Stimulated activated CD4-positive, alpha-beta T cell treated with anti-CD3 and anti-CD28 coated beads, Interleukin-2, amount 100 ng/mL, for 4 hours (primary cell): ENCODE results near the gene CBR3.

Source experiments
- DNase-seq: peaks from one replicate; pipeline ENCODE4 v3.0.0-alpha.2; 2020; ENCODE audit warnings: low read depth

Gene CBR3

GRCh38 chr21:36156339-36156814 is 21.5 kb downstream of the CBR3 start:
- peak; percentile 100 for DNase-seq

GRCh38 chr21:36156815-36157670 is 22.2 kb downstream of the CBR3 start, which contains the start of gene DOP1B:
Gene DOP1B, plus strand, starts transcription at chr21:36156824. Its CDS starts 7,910 bp downstream, at chr21:36164734.
- DNase-seq, result peak; percentile 10

- DNase-seq, result no peak
Measured at GRCh38 chr21:36159356-36159921, 24.6 kb downstream of the CBR3 start.

- DNase-seq, result no peak
Measured at GRCh38 chr21:36160850-36161178, 25.9 kb downstream of the CBR3 start.

- no peak for DNase-seq
Measured at GRCh38 chr21:36162631-36163030, 27.8 kb downstream of the CBR3 start.

GRCh38 chr21:36163750-36164741 is 29.2 kb downstream of the CBR3 start:
- no peak for DNase-seq

GRCh38 chr21:36165356-36165755 is 30.5 kb downstream of the CBR3 start:
- no peak for DNase-seq

GRCh38 chr21:36166705-36167104 is 31.8 kb downstream of the CBR3 start:
- no peak for DNase-seq

- no peak for DNase-seq
Measured at GRCh38 chr21:36167541-36167940, 32.7 kb downstream of the CBR3 start.

- DNase-seq, result no peak
Measured at GRCh38 chr21:36169470-36170128, 34.7 kb downstream of the CBR3 start.

GRCh38 chr21:36170823-36171222 is 35.9 kb downstream of the CBR3 start:
- no peak for DNase-seq

GRCh38 chr21:36171336-36171735 is 36.5 kb downstream of the CBR3 start:
- DNase-seq, result no peak

- DNase-seq, result no peak
Measured at GRCh38 chr21:36171741-36172331, 37.0 kb downstream of the CBR3 start.

GRCh38 chr21:36174780-36175179 is 39.9 kb downstream of the CBR3 start:
- DNase-seq, result no peak

GRCh38 chr21:36175771-36176565 is 41.1 kb downstream of the CBR3 start:
- DNase-seq, result no peak

- no peak for DNase-seq
Measured at GRCh38 chr21:36178349-36178748, 43.5 kb downstream of the CBR3 start.

GRCh38 chr21:36179145-36179544 is 44.3 kb downstream of the CBR3 start:
- no peak for DNase-seq

GRCh38 chr21:36180963-36181362 is 46.1 kb downstream of the CBR3 start:
- DNase-seq, result no peak

- DNase-seq, result no peak
Measured at GRCh38 chr21:36183144-36183795, 48.4 kb downstream of the CBR3 start.

- DNase-seq, result no peak
Measured at GRCh38 chr21:36184545-36184944, 49.7 kb downstream of the CBR3 start.
